H54 (cell line): ENCODE data around the gene NAT8L.

Experiments
- DNase-seq: peaks from one replicate; pipeline ENCODE4 v3.0.0; 2011; ENCODE audit warnings: low spot score, mixed read lengths; ENCODE audit not compliant: insufficient read length
- FAIRE-seq: peaks from 3 replicates; lab custom pipeline; 2011; peaks lifted over from hg19 to GRCh38; lab: Jason Lieb, UNC
- POLR2A ChIP-seq: IDR thresholded peaks from 2 replicates; pipeline ENCODE4 v1.6.1; 2011; ENCODE audit warnings: low read depth, mild to moderate bottlenecking, low read length

NAT8L gene

DNA sequence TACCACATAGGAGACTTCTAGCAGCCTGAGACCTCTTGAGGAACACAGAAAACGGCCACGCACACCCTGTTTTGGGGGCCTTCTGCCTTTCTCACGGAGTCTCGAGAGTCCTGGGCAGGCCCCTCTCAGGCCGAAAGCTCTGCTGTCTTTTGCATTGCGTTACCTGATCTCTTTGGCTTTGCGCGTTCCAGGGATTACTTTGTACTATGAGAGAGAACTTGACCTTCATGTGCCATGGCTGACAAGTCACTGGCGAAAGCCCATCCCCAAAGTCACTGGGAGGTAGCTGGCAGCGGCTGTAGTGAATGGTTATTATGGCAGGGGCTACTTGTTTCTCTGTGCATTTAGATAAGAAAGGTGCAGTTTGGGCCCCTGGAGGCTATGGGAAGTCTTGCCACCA is 8.0 kb upstream of the NAT8L start:
- FAIRE-seq (no peak), DNase-seq (no peak)
- no peak for TF ChIP-seq POLR2A

DNA sequence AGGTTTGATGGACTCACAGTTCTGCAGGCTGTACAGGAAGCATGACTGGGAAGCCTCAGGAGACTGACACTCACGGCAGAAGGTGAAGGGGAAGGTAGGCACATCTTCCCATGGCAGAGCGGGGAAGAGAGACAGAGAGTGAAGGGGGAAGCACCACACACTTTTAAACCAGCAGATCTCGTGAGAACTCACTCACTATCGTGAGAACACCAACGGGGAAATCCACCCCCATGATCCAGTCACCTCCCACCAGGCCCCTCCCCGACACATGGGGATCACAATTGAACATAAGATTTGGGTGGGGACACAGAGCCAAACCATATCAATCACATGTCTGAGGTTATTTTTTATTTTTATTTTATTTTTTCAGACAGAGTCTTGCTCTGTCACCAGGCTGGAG is 4.9 kb upstream of the NAT8L start:
- no peak for DNase-seq
- no peak for FAIRE-seq
- no peak for TF ChIP-seq POLR2A

DNA sequence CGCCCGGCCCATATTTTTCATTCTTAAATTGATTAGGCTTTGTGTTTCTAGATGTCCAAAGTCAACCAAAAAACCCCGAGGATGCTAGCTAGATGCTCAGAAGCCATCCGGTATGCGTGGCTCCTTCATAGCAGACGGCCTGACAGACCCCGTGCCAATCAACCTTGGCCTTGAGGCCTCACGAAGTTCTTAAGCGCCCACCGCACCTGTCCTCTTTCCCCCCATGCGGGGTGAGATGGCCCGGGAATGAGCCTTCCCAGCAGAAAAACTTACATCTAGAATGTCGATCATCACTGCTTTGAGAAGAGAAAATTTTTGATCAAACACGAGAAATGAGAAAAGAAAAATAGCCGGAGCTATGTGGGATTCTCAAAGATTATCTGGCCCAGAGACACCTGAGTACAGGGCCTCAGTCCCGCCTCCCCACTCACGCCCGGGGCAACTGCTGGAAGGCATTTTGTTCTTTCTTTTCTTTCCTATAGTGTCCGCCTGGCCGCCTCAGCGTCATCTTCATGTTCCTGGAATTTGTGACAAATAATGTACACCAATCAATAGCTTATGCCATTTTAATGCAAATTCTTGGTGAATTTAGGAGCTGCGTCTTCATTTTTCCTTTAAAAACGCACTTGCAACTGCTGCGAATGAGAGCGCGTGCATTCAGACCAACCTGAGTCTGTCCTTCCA is 1.6 kb upstream of the NAT8L start:
- no peak for FAIRE-seq
- no peak for TF ChIP-seq POLR2A
- no peak for DNase-seq

DNA sequence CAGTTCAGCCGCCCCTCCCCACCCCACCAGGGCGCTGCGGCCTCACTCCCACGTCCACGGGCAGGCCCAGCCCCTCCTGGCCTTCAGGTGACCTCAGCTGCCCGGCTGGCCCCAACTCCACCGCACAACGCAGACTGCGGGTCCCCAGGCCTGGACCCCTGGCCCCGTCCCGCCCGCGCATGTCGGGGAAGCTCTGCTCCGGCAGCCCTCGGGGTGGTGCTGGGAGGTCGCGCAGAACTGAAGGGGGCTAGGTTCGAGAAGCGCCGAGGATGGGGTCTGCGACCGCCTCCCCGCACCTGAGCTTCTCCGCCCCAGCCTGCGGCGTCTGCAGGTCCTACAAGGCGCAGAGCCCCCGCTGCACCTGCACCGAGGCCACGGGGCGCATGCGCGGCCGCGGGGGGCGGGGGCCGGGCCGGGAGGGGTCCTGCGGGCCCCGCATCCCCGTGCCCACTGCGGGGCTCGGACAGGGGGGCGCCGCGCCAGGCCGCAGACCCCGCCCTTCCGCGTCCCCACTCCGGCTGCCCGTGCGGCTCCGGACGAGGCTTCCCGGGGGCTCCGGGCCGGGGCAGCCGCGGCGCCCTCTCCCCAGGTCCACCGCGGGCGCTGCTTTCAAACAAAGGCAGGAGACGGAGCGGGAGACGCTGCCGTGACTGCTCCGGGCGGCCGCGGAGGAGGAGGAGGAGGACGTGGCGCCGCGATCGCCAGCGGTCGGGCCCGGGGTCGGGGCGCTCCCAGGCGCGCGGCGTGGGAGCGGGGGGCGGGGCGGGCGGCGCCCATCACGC is 672 bp upstream of the NAT8L start:
- TF ChIP-seq POLR2A: no peak
- DNase-seq (no peak), FAIRE-seq (no peak)

DNA sequence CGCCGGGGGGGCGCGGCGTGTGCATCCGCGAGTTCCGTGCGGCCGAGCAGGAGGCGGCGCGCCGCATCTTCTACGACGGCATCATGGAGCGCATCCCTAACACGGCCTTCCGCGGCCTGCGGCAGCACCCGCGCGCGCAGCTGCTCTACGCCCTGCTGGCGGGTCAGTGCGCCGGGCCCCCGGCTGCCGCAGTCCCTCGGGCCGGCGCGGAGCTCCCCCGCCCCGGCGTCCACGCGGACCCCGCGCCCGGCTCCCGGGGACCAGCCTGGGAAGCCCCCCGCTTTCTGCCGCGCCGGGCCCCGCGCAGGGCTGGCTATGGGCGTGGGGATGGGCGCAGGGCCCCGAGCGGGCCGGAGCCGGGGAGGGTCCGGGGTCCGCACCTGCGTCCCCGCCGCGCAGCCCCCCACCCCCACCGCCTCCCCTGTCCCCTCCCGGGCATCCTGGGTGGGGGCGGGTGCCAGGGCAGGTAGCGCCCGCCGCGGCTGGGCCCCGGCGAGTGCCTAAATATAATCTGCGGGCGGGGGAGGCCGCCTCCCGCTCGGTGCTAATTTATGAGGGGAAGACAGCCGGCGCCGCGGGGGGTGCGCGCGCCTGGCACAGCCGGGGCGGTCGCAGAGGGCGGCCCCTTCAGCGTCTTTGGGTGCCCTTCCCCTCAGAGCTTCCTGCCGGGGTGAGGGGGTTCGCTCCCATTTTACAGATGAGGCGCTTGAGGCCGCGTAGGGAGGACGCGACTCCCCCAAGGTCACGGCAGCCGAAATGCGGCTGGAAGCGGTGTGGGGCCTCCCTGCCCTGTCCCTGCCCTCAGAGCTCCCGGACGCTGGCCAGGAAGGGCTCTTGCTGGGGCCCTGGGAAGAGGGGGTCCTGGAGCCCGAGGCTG is 837 bp downstream of the NAT8L start:
- DNase-seq (no peak), FAIRE-seq (no peak)
- TF ChIP-seq POLR2A: no peak

DNA sequence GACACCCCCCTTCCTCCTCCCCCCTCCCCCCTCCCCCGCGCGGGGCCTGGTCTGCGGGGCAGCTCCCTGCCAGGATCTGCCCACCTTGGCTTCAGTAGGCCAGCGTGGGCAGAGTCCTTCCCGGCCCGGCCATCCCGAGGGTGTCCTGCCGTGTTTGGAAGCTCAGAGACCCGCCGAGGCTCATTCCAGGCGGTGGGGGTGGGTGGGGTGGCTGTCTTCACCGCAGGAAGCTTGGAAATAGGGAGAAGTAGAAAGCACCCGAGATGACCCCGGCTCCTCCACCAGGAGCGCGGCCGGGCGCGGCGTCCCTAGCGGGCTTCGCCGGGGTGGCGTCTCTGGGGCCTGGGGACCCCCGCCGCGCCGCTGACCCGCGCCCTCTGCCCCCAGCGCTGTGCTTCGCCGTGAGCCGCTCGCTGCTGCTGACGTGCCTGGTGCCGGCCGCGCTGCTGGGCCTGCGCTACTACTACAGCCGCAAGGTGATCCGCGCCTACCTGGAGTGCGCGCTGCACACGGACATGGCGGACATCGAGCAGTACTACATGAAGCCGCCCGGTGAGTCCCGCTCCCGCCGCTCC is 1.6 kb downstream of the NAT8L start:
- TF ChIP-seq POLR2A: no peak
- no peak for FAIRE-seq
- DNase-seq: no peak

DNA sequence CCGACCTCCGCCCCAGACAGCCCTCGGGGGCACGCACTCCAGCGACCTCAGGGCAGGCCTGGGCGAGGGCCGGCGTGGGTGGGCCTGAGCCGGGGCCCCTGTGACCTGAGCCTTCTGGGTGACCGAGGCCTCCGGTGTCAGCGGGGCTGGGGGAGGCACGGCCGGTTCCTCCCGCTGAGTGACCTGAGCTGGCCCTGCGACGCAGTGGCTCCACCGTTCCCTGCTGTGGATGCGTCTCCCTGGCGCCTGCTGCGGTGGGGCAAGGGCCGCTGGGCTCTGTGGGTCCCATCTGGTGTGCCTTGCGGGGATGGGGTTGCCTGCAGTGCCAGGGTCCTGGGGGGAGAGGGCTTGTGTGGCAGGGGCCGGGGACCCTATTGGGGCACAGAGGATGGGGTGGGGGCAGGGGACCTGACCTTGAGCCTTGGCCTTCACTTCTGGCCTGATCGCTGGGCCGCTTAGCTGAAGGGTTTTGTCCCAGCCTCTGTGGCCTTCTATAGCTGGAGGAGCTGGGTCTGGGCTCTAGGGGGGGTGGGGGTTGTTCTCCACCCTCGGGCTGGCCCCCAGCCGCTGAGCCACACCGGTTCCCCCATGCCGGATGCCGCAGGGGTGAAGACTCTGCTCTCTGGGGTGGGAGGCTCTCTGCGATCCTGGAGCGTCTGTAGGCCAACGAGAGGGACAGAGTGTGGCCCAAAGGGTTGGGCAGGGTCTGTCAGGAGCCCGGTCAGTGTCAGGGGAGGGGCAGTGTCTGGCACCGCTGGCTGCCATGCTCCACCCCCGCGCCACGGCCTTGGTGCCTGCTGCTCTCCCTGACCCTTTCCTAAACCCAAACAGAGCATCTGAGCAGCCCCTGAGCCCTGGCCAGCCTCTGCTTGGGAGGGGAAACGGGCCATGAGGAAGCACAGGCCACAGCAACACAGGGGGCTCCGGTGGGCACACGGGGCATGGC is 2.3 kb downstream of the NAT8L start:
- FAIRE-seq: no peak
- DNase-seq: no peak
- TF ChIP-seq POLR2A: no peak

DNA sequence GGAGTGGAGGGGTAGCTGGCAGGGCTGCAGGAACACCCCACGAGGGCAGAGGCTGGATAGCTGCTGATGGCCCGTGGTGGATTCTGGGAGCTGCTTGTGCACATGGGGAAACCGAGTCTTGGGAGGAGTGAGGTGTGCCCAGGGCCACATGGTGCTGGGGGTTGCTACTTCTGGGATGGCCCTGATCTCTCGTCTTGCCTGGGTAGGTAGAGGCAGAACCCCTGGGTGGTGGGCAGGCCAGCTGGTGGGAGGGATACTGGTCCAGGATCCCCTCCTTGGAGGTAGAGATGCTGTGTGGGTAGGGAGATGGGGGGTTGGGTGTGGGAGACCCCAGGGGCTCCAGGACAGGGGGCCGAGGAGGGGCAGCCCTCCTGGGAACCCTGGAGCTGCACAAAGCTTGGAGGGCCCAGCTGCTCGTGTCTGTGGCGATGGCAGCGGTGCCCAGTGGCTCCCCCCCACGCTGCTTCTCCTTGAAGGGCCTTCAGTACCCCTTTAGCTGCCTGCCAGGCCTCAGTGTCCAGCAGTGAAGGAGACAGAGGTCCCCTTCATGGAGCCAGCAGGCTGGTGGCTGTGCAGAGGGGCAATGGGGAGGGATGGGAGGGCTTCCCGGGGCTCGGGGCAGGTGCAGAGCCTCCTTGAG is 3.2 kb downstream of the NAT8L start:
- DNase-seq (no peak), FAIRE-seq (no peak)
- TF ChIP-seq POLR2A: no peak

DNA sequence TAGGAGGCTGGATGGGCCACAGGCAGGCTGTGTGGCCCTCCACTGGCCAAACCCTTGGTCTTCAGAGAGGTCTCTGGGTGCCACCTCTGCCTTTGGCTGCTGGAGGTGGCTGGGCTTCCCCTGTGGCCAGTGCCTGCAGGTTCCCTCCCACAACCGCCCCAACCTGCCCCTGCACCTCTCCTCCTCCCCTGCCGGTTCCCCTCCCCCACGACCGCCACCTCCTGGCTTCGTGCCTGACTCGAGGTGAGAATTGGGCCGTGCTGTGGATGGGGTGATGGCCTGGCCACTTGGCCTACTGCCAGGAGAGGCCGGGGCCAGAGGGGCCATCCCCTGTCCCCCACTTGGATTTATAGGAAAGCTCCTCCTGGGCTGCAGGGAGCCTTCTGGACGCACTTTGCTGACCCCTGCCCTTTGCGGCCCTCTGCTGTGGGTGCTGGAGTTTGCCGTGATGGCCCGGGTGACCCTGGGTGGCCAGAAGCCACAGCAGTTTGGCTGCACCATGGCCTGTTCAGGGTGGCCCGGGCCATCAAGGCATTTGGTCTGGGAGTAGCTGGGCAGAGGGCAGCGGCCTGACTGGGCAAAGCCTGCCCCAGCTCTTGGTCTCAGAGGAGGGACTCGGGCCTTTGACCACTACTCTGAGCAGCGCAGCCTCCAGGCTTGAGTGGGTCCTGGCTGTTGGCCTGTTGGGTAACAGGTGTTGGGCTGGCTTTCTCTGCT is 3.8 kb downstream of the NAT8L start:
- DNase-seq (no peak), FAIRE-seq (no peak)
- TF ChIP-seq POLR2A: no peak

DNA sequence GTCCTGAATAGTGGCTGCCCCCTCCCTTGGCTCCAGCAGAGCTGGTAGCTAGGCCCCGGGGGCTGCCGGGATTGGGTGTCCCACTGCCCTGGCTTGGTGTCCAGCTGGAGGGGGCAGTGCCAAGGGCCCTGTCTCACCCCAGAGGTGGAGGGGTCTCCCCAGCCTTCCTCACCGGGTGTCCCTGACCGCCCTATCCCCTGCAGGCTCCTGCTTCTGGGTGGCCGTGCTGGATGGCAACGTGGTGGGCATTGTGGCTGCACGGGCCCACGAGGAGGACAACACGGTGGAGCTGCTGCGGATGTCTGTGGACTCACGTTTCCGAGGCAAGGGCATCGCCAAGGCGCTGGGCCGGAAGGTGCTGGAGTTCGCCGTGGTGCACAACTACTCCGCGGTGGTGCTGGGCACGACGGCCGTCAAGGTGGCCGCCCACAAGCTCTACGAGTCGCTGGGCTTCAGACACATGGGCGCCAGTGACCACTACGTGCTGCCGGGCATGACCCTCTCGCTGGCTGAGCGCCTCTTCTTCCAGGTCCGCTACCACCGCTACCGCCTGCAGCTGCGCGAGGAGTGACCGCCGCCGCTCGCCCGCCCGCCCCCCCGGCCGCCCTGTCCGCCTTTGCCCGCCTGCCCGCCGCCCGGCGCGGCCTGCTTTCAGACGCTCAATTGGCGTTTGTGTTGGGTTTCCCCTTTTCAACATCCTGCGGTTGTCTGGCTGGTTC is 4.6 kb downstream of the NAT8L start:
- no peak for FAIRE-seq
- no peak for TF ChIP-seq POLR2A

DNA sequence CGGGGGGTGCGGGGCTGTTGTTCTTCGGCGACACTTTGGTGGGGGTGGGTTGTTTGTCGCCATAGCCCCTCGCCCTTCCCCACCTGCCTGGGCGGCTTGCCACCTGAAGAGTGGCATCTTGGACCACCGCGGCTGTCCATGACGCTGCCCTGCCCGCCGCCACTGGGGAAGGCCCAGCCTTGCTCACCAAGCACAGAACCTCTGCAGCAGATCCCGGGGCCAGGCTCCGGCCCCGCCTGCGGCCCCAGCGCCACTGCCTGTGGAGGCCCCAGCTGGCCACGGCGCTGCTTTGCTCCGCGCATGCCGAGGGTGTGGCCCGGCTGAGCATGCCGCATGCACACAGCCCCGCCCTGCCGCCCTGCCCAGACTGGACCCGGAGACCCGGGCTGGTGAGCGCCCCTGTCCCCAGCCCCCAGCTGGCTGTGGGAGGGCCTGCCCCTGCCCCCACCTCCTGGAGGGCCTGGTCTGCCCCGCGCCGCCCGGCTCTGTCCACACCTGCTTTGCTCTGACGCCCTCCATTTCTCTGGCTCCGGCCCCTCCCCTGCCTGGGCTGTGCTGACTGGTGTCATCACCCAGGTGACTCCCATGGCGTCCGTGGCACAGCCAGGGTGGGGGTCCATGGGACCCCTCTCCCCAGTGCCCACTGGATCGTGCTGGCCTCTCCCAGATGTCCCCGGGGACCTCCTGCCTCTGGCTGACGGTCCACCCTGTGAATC is 5.3 kb downstream of the NAT8L start:
- DNase-seq (no peak), FAIRE-seq (no peak)
- no peak for TF ChIP-seq POLR2A

More for the DNA sequence above, 4.6 kb downstream of the NAT8L start:
- DNase-seq: no peak
